HEK293 (cell line): ENCODE data around the gene DSE.

Experiments used
- CTCF ChIA-PET: fragments of 350-600 bp; formaldehyde crosslinking; extraction: SDS; loops from one replicate; lab custom pipeline; 2021; ENCODE audit warnings: antibody characterized with exemption; lab: Yijun Ruan, JAX
- POLR2A ChIA-PET: fragments of 300-600 bp; formaldehyde crosslinking; extraction: SDS; loops from one replicate; lab custom pipeline; 2020; ENCODE audit warnings: antibody characterized with exemption, inconsistent platforms; lab: Yijun Ruan, JAX
- H3K27ac ChIP-seq: fragments of 200-500 bp; sonication (Bioruptor generic); 2 replicates; pipeline ENCODE4 v1.5.1; 2014; ENCODE audit warnings: low read depth, low read length, control low read depth, inconsistent platforms; ENCODE audit errors: extremely low read depth
- H3K36me3 ChIP-seq, 2 experiments: fragments of 200-500 bp in 1 of 2; sonication (Bioruptor generic) in 1 of 2; 1 replicate in 1 of 2; 2 replicates in 1 of 2; pipeline ENCODE4 v1.5.1; 2014 to 2017; ENCODE audit warnings: inconsistent platforms in 2 of 2, low read length in 2 of 2; ENCODE audit not compliant: control insufficient read depth in 2 of 2, insufficient read depth in 1 of 2
- H3K4me1 ChIP-seq: fragments of 200-500 bp; sonication (Bioruptor generic); 2 replicates; pipeline ENCODE4 v1.5.1; 2014; ENCODE audit warnings: mild to moderate bottlenecking, low read length, inconsistent platforms; ENCODE audit not compliant: control insufficient read depth, insufficient read depth
- H3K4me3 ChIP-seq: 2 replicates; pipeline ENCODE4 v1.5.1; 2011; ENCODE audit warnings: low read depth, mild to moderate bottlenecking, control low read depth, low read length, moderate library complexity
- H3K9me3 ChIP-seq: fragments of 200-500 bp; sonication (Bioruptor generic); 2 replicates; pipeline ENCODE4 v1.5.1; 2014; ENCODE audit warnings: low read depth, low read length, inconsistent platforms; ENCODE audit not compliant: control insufficient read depth, insufficient read depth
- GFI1B ChIP-seq: fragments of 450-650 bp; formaldehyde crosslinking; IDR thresholded peaks from 2 replicates; pipeline ENCODE4 v1.5.1; 2016; ENCODE audit warnings: missing biosample characterization, missing genetic modification characterization
- GLI2 ChIP-seq: fragments of 450-650 bp; formaldehyde crosslinking; IDR thresholded peaks from 2 replicates; pipeline ENCODE4; 2017; ENCODE audit warnings: missing biosample characterization, missing genetic modification characterization, low read depth, borderline replicate concordance
- INSM2 ChIP-seq: fragments of 450-650 bp; formaldehyde crosslinking; IDR thresholded peaks from 2 replicates; pipeline ENCODE4 v1.5.1; 2016; ENCODE audit warnings: missing biosample characterization, missing genetic modification characterization
- KLF7 ChIP-seq: fragments of 450-650 bp; formaldehyde crosslinking; IDR thresholded peaks from 2 replicates; pipeline ENCODE4 v1.5.1; 2016; ENCODE audit warnings: missing biosample characterization, missing genetic modification characterization, borderline replicate concordance
- OVOL3 ChIP-seq: fragments of 450-650 bp; formaldehyde crosslinking; IDR thresholded peaks from 2 replicates; pipeline ENCODE4 v1.5.1; 2016; ENCODE audit warnings: missing biosample characterization, missing genetic modification characterization
- SP7 ChIP-seq: fragments of 450-650 bp; formaldehyde crosslinking; IDR thresholded peaks from 2 replicates; pipeline ENCODE4 v1.5.1; 2016; ENCODE audit warnings: missing biosample characterization, missing genetic modification characterization
- ZBTB11 ChIP-seq: fragments of 450-650 bp; formaldehyde crosslinking; conservative IDR thresholded peaks from 2 replicates; pipeline ENCODE4 v1.5.1; 2016; ENCODE audit warnings: low read depth, missing biosample characterization, missing genetic modification characterization
- ZBTB21 ChIP-seq: fragments of 450-650 bp; formaldehyde crosslinking; IDR thresholded peaks from 2 replicates; pipeline ENCODE4 v1.5.1; 2017; ENCODE audit warnings: missing biosample characterization, missing genetic modification characterization
- ZFHX2 ChIP-seq: fragments of 450-650 bp; formaldehyde crosslinking; conservative IDR thresholded peaks from 2 replicates; pipeline ENCODE4 v1.5.1; 2016; ENCODE audit warnings: missing biosample characterization, missing genetic modification characterization
- ZIC2 ChIP-seq: fragments of 450-650 bp; formaldehyde crosslinking; IDR thresholded peaks from 2 replicates; pipeline ENCODE4 v1.5.1; 2016; ENCODE audit warnings: missing biosample characterization, missing genetic modification characterization
- ZNF398 ChIP-seq: fragments of 450-650 bp; formaldehyde crosslinking; IDR thresholded peaks from 2 replicates; pipeline ENCODE4 v1.5.1; 2017; ENCODE audit warnings: missing biosample characterization, missing genetic modification characterization
- ZNF488 ChIP-seq: fragments of 450-650 bp; formaldehyde crosslinking; IDR thresholded peaks from 2 replicates; pipeline ENCODE4 v1.5.1; 2016; ENCODE audit warnings: missing biosample characterization, missing genetic modification characterization
- ZNF514 ChIP-seq: fragments of 450-650 bp; formaldehyde crosslinking; IDR thresholded peaks from 2 replicates; pipeline ENCODE4 v1.5.1; 2016; ENCODE audit warnings: missing biosample characterization, missing genetic modification characterization
- ZNF529 ChIP-seq: fragments of 450-650 bp; formaldehyde crosslinking; IDR thresholded peaks from 2 replicates; pipeline ENCODE4 v1.5.1; 2017; ENCODE audit warnings: missing genetic modification characterization, missing biosample characterization; ENCODE audit not compliant: insufficient replicate concordance
- ZNF626 ChIP-seq: fragments of 450-650 bp; sonication (Bioruptor Pico); formaldehyde crosslinking; IDR thresholded peaks from 2 replicates; pipeline ENCODE4 v1.5.1; 2018; ENCODE audit warnings: missing biosample characterization, missing genetic modification characterization, inconsistent platforms
- ZNF658 ChIP-seq: fragments of 450-650 bp; formaldehyde crosslinking; IDR thresholded peaks from 2 replicates; pipeline ENCODE4; 2016; ENCODE audit warnings: missing biosample characterization, missing genetic modification characterization
- ZNF777 ChIP-seq: fragments of 450-650 bp; formaldehyde crosslinking; IDR thresholded peaks from 2 replicates; pipeline ENCODE4 v1.5.1; 2017; ENCODE audit warnings: missing biosample characterization, missing genetic modification characterization, borderline replicate concordance
- ZNF792 ChIP-seq: fragments of 450-650 bp; formaldehyde crosslinking; IDR thresholded peaks from 2 replicates; pipeline ENCODE4 v1.5.1; 2016; ENCODE audit warnings: missing biosample characterization, missing genetic modification characterization
- TF ChIP-seq, protein P1 (sequence below): fragments of 450-650 bp; IDR thresholded peaks from 2 replicates; pipeline ENCODE4 v1.5.1; 2018; ENCODE audit warnings: missing biosample characterization, missing genetic modification characterization
- TF ChIP-seq, protein P2 (sequence below): fragments of 450-650 bp; formaldehyde crosslinking; IDR thresholded peaks from 2 replicates; pipeline ENCODE4 v1.5.1; 2016; ENCODE audit warnings: missing biosample characterization, missing genetic modification characterization, borderline replicate concordance

DSE gene

GRCh38 chr6:116459927-116460326, 89.2 kb downstream of the DSE start:
- Histone ChIP-seq H3K4me1 (no peaks in the 10 kb centered on the region), H3K27ac (no peak overlapping the region), H3K9me3 (no peaks in the 10 kb centered on the region)
- ChIA-PET POLR2A (no interaction called here), CTCF (no interaction called here)
- TF ChIP-seq GLI2 (tag by site-specific recombination) (no peak), ZNF529 (tag by site-specific recombination) (no peak), SP7 (tag by site-specific recombination) (no peak)
- TF ChIP-seq, protein P1, sequence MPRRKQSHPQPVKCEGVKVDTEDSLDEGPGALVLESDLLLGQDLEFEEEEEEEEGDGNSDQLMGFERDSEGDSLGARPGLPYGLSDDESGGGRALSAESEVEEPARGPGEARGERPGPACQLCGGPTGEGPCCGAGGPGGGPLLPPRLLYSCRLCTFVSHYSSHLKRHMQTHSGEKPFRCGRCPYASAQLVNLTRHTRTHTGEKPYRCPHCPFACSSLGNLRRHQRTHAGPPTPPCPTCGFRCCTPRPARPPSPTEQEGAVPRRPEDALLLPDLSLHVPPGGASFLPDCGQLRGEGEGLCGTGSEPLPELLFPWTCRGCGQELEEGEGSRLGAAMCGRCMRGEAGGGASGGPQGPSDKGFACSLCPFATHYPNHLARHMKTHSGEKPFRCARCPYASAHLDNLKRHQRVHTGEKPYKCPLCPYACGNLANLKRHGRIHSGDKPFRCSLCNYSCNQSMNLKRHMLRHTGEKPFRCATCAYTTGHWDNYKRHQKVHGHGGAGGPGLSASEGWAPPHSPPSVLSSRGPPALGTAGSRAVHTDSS (tag by site-specific recombination), result no peak
- TF ChIP-seq, all 188 proteins: peak for 0
- Histone ChIP-seq H3K36me3 (no peaks in the 10 kb centered on the region), H3K4me3 (no peak overlapping the region)

GRCh38 chr6:116461331-116461931, 90.7 kb downstream of the DSE start, which contains the start of gene CALHM6:
TSS of gene CALHM6 (plus strand) at chr6:116461375. CDS start at chr6:116461930, 555 bp downstream.
- Histone ChIP-seq H3K4me3 (peak within 1 kb of the TSS; percentile 14), H3K4me1 (no peaks in the 10 kb centered on the region), H3K27ac (peak within 1 kb of the TSS; percentile 36; the same call in 1 of the 2 replicates), H3K36me3 (no peaks in the 10 kb centered on the region), H3K9me3 (no peaks in the 10 kb centered on the region)
- ChIA-PET POLR2A (no interaction called here), CTCF (interaction anchor here (0.7 to 1.2 kb wide), 5 partner anchors 32 to 174 kb away, joined by 3 to 7 read pairs (median 4); partner anchors contain the start of gene CALHM5)
- TF ChIP-seq ZNF658 (tag by site-specific recombination), result no peak
- no peak for TF ChIP-seq ZNF514 (tag by site-specific recombination)
- no peak for TF ChIP-seq OVOL3 (tag by site-specific recombination)
- no peak for TF ChIP-seq ZNF488
- TF ChIP-seq INSM2 (tag by site-specific recombination), result no peak
- TF ChIP-seq ZNF398 (tag by site-specific recombination), result no peak
- no peak for TF ChIP-seq ZNF777 (tag by site-specific recombination)
- no peak for TF ChIP-seq GFI1B (tag by site-specific recombination)
- TF ChIP-seq ZNF792 (tag by site-specific recombination), result no peak
- no peak for TF ChIP-seq ZNF626
- TF ChIP-seq ZBTB11 (tag by site-specific recombination), result no peak
- TF ChIP-seq ZBTB21 (tag by site-specific recombination), result no peak
- TF ChIP-seq ZFHX2 (tag by site-specific recombination), result no peak
- TF ChIP-seq, protein P2, sequence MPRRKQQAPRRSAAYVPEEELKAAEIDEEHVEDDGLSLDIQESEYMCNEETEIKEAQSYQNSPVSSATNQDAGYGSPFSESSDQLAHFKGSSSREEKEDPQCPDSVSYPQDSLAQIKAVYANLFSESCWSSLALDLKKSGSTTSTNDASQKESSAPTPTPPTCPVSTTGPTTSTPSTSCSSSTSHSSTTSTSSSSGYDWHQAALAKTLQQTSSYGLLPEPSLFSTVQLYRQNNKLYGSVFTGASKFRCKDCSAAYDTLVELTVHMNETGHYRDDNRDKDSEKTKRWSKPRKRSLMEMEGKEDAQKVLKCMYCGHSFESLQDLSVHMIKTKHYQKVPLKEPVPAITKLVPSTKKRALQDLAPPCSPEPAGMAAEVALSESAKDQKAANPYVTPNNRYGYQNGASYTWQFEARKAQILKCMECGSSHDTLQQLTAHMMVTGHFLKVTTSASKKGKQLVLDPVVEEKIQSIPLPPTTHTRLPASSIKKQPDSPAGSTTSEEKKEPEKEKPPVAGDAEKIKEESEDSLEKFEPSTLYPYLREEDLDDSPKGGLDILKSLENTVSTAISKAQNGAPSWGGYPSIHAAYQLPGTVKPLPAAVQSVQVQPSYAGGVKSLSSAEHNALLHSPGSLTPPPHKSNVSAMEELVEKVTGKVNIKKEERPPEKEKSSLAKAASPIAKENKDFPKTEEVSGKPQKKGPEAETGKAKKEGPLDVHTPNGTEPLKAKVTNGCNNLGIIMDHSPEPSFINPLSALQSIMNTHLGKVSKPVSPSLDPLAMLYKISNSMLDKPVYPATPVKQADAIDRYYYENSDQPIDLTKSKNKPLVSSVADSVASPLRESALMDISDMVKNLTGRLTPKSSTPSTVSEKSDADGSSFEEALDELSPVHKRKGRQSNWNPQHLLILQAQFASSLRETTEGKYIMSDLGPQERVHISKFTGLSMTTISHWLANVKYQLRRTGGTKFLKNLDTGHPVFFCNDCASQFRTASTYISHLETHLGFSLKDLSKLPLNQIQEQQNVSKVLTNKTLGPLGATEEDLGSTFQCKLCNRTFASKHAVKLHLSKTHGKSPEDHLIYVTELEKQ (tag by site-specific recombination), result no peak
- TF ChIP-seq ZIC2, result no peak
- no peak for TF ChIP-seq KLF7 (tag by site-specific recombination)
